ENCODE data around the gene GPHN. TPM values are rescaled to one million over a fixed set of nuclear protein-coding genes. Genes with fewer than 3 reads are reported as not detected.

The GPHN gene
- total RNA-seq, 3 donors from 2014 or later: 26.2 to 30.7 (median 28.4) TPM

DNA sequence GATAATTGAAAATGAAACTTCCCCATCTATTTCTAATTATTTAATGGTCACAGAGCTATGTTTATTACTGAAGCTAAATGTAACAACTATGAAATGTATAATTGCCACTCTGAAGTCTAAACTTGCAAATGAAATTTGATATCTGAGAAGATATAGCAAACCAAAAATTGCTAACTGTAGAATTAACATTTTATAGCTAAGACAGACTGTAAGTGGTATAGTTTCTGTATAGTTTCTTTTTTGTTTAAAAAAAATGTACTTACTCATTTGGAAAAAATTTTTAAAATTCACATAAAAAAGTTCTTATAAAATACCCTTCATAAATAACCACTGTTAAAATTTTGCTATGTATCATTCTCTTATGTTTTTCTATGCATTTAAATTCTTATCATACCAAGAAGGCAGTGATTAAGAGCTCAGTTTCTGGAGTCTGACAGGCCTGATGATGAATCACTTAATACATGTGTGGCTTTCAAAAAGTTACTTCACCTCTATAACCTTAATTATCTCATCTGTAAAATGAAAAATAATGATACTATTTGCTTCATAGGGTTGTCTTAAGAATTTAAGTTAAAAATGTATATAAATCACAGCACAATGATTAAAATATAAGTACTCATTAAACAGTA lies 466.6 kb downstream of the GPHN start:
- Mint-ChIP-seq H3K9me3 (no peaks in the 10 kb centered on the region), H3K4me3 (no peak overlapping the region), H3K27me3 (ENCODE audit: low read depth) (no peaks in the 10 kb centered on the region), H3K4me1 (ENCODE audit: low read depth) (no peaks in the 10 kb centered on the region), H3K36me3 (ENCODE audit: insufficient read depth) (peaks cover 10% of the 10 kb centered on the region)
- DNase-seq (no peak), ATAC-seq (no peak)

DNA sequence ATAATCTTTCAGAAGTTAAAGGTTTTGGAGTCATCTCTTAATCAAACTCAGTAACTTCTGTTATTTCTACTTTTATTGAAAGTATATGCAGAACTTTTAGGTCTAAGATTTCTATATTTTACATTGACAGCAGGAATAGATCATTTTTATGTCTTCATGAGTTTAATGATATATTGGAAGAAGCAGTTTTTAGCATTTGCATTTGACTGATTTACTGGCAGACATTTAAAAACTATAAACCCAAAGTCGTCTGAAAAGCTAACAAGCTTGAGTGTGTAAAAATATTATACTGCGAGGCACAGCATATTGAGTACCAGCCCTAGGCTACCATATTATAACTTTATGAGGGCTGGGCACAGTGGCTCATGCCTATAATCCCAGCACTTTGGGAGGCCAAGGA lies 467.3 kb downstream of the GPHN start:
- ATAC-seq (no peak), DNase-seq (no peak)
- H3K4me3 Mint-ChIP-seq: no peak overlapping the region
- no peaks in the 10 kb centered on the region for H3K9me3 Mint-ChIP-seq
- no peaks in the 10 kb centered on the region for H3K4me1 Mint-ChIP-seq (ENCODE audit: low read depth)
- H3K27me3 Mint-ChIP-seq (ENCODE audit: low read depth): no peaks in the 10 kb centered on the region
- H3K36me3 Mint-ChIP-seq (ENCODE audit: insufficient read depth): peaks cover 10% of the 10 kb centered on the region

DNA sequence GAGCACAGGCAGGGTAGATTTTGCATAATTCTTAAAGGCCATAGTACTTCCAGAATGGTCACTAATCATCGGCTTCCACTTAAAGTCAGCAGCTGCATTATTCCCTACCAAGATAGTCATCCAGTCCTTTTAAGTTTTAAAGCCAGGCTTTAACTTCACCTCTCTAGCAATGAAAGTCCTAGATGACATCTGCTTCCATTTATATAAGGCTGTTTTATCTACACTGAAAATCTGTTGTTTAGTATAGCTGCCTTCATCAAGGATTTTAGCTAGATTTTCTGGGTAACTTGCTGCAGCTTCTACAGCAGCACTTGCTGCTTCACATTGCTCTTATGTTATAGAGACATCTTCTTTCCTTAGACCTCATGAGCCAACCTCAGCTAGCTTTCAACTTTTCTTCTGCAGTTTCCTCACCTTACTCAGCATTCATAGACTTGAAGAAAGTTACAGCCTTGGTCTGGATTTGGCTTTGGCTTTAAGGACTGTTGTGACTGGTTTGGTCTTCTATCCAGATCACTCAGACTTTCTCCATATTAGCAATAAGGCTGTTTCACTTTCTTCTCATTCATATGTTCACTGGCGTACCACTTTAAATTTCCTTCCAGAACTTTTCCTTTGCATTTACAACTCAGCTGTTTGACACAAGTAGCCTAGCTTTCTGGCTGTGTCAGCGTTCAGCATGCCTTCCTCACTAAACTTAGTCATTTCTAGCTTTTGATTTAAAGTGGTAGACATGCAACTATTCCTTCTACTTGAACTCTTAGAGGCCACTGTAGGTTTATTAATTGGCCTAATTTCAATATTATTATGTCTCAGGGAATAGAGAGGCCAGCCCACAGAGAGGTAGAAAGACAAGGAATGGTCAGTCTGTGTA lies 471.4 kb downstream of the GPHN start:
- Mint-ChIP-seq H3K9me3 (no peaks in the 10 kb centered on the region), H3K4me1 (ENCODE audit: low read depth) (no peaks in the 10 kb centered on the region), H3K27me3 (ENCODE audit: low read depth) (no peaks in the 10 kb centered on the region), H3K4me3 (no peak overlapping the region), H3K36me3 (ENCODE audit: insufficient read depth) (peaks cover 8% of the 10 kb centered on the region)
- DNase-seq (no peak), ATAC-seq (peak; percentile 37 to 50)

DNA sequence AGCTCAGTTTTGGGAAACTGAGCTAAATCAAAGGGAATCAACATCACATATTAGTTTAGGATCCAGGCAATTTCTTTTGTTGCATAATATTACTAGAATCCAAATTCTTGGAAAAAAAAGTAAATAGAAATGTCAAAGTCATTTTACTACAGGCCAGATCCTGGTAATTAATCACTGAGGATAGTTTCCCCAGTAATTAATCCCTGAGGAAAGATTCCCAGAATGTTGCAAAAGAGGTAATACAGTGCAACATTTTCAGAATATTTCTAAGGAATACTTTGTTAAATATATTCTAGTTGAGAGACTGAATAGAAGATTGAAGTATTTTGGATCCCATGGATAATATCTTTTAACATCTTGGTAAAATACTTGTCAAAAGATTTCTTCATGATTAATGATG lies 474.3 kb downstream of the GPHN start:
- H3K27me3 Mint-ChIP-seq (ENCODE audit: low read depth): no peaks in the 10 kb centered on the region
- no peak overlapping the region for H3K4me3 Mint-ChIP-seq
- ATAC-seq (no peak), DNase-seq (no peak)
- no peaks in the 10 kb centered on the region for H3K9me3 Mint-ChIP-seq
- no peaks in the 10 kb centered on the region for H3K4me1 Mint-ChIP-seq (ENCODE audit: low read depth)
- H3K36me3 Mint-ChIP-seq (ENCODE audit: insufficient read depth): peaks cover 14% of the 10 kb centered on the region

DNA sequence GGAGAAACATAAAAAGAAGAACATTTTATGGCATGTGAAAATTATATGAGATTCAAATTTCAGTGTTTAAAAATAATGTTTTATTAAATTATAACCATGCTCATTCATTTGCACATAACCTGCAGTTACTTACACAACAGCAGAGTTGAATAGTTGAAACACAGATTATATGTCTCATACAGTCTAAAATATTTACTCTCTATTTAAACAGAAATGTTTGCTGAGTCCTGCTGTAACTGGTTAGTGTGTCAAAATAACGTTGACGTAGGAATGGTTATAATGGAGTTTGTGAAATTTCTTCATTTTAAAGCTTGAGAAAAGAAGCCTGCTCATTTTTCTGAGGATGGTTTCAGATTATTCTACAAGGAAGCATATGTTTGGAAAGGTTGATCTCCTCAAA lies 484.8 kb downstream of the GPHN start:
- Mint-ChIP-seq H3K27me3 (ENCODE audit: low read depth) (no peaks in the 10 kb centered on the region), H3K4me1 (ENCODE audit: low read depth) (no peaks in the 10 kb centered on the region), H3K36me3 (ENCODE audit: insufficient read depth) (peaks cover 12% of the 10 kb centered on the region), H3K9me3 (no peaks in the 10 kb centered on the region), H3K4me3 (no peak overlapping the region)
- no peak for ATAC-seq
- no peak for DNase-seq

DNA sequence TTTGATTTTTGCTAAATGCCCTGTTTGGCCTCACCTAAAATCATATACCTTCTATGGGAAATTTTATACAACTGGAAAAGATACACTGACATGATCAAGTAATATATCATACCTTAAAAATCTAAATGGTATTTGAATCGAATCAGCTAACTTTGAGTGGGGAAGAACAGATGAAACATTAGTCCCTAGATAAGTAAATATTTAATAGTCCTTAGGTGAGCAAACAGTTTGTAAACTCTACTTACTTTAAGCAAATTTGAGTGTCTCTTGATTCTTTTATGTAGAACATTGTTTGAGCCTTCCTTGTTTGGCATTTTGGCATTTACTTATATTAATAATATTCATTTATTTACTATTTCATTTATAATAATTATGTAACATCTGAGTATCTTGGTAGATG lies 485.6 kb downstream of the GPHN start:
- DNase-seq: no peak
- H3K4me3 Mint-ChIP-seq: no peak overlapping the region
- ATAC-seq: no peak
- no peaks in the 10 kb centered on the region for H3K4me1 Mint-ChIP-seq (ENCODE audit: low read depth)
- H3K36me3 Mint-ChIP-seq (ENCODE audit: insufficient read depth): peaks cover 11% of the 10 kb centered on the region
- H3K9me3 Mint-ChIP-seq: no peaks in the 10 kb centered on the region
- H3K27me3 Mint-ChIP-seq (ENCODE audit: low read depth): no peaks in the 10 kb centered on the region

DNA sequence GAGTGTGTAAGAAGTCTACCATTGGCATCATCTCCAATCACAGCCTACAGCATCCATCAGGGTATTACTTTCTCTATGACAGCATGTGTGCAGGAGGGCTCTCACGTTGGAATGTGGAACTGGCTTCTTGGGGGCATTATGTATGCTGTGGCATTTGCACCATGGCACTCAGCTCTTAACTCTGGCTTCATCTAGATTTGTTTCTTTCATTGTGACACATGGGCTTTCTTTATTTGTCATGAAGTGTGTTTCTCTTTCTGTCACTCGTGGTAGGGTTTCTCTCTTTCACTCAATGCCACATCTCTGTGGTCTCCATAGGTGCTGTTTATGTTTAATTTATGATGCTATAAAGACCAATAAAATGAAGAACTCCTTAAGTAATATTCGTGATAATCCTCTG lies 490.1 kb downstream of the GPHN start:
- ATAC-seq (peak; percentile 80 to 89), DNase-seq (no peak)
- no peaks in the 10 kb centered on the region for H3K4me1 Mint-ChIP-seq (ENCODE audit: low read depth)
- no peak overlapping the region for H3K4me3 Mint-ChIP-seq
- no peaks in the 10 kb centered on the region for H3K9me3 Mint-ChIP-seq
- no peaks in the 10 kb centered on the region for H3K27me3 Mint-ChIP-seq (ENCODE audit: low read depth)
- peaks cover 7% of the 10 kb centered on the region for H3K36me3 Mint-ChIP-seq (ENCODE audit: insufficient read depth)

DNA sequence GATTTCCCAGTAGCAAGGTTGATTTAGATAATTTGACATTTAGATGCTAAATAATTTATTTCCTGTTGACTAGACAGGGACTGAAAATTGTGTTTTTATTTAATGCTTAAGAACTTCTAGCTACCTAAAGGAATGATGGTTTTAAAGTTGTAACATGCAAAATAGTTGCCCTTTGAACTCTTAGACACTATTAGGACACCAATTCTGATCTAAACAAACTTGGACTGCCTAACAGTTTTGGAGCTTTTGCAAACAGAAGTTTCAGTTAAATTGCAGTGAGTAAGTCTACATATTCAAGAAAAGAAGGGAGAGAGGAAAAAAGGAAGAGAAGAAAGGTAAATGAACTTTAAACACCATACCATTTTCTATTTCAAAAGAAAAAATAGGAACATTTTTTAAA lies 492.0 kb downstream of the GPHN start:
- DNase-seq: no peak
- H3K4me1 Mint-ChIP-seq (ENCODE audit: low read depth): no peaks in the 10 kb centered on the region
- H3K27me3 Mint-ChIP-seq (ENCODE audit: low read depth): no peaks in the 10 kb centered on the region
- no peaks in the 10 kb centered on the region for H3K9me3 Mint-ChIP-seq
- ATAC-seq: no peak
- no peak overlapping the region for H3K4me3 Mint-ChIP-seq
- H3K36me3 Mint-ChIP-seq (ENCODE audit: insufficient read depth): peaks cover 9% of the 10 kb centered on the region

DNA sequence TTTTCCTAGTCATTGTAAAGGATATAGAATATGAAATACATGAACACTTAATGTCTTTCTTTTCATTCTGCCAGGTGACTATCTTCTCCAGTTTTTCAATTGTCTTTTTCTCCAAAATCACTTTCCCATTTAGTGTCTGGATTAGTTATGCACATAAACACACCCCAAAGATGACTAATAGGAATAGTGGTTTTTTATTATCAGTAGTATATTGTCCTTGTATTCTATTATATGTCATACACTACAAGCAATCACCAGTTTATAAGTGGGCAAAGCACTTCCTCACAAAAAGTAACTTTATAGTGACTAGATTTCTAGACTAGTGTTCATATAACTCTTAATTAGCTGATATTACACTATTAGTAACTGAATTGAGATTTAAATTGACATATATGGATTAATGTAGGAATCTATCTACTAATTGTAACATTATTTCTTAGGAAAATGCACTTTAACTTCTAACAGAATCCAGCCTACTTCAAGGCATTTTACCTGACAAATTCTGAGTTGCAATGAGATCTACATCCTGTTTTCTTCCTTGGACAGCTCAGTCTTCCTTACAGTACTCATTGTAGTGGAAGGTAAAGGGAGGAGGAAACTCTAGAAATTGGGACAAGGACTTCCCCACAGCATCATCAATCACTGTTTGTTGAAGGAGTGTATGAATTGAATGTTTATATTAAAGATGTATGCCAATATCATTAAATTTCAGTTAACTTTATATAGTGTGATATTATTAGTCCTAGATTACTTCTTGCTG lies 495.2 kb downstream of the GPHN start:
- H3K27me3 Mint-ChIP-seq (ENCODE audit: low read depth): no peaks in the 10 kb centered on the region
- no peaks in the 10 kb centered on the region for H3K9me3 Mint-ChIP-seq
- no peaks in the 10 kb centered on the region for H3K4me1 Mint-ChIP-seq (ENCODE audit: low read depth)
- no peak overlapping the region for H3K4me3 Mint-ChIP-seq
- peaks cover 13% of the 10 kb centered on the region for H3K36me3 Mint-ChIP-seq (ENCODE audit: insufficient read depth)
- ATAC-seq: no peak
- DNase-seq: no peak

DNA sequence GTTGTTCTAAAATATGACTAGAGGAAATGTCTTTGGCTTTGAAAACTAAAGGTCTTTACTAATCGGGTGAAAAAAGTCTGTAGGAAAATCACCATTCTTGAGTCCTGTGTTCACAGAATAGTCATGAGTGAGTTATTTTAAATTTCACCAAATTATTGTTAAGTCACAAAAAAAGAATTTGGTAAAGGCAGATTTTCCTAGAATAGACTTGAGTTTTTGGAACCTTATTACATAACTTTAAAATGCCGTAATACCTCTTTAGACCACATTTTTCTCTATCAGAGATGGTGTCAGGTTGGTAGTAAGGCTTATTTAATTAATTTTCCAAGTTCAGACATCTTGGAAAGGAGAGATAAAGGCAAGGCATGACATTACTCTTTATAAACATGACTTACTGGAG lies 496.6 kb downstream of the GPHN start:
- ATAC-seq (no peak), DNase-seq (no peak)
- Mint-ChIP-seq H3K9me3 (no peaks in the 10 kb centered on the region), H3K36me3 (ENCODE audit: insufficient read depth) (peaks cover 11% of the 10 kb centered on the region), H3K4me1 (ENCODE audit: low read depth) (no peaks in the 10 kb centered on the region), H3K4me3 (no peak overlapping the region), H3K27me3 (ENCODE audit: low read depth) (no peaks in the 10 kb centered on the region)

DNA sequence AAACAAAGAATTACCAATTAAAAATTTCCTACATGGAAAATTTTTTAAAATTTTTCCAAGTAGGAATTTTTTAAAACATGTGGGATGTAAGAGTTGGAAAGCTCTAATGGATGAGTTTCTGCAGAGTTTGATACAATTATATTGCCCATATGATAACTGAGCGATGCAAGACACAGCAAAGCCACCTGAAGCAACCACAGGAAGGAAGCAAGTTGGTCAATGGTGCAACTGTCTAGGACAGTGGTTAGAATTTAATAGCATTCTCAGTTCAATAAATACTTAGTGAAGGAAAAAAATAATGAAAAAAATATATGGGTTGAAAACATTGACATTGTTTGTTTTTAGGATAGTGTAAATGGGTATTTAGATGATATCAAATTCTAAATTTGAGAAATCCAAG lies 502.7 kb downstream of the GPHN start:
- no peaks in the 10 kb centered on the region for H3K9me3 Mint-ChIP-seq
- H3K27me3 Mint-ChIP-seq (ENCODE audit: low read depth): no peaks in the 10 kb centered on the region
- H3K36me3 Mint-ChIP-seq (ENCODE audit: insufficient read depth): peaks cover 10% of the 10 kb centered on the region
- DNase-seq (no peak), ATAC-seq (no peak)
- no peaks in the 10 kb centered on the region for H3K4me1 Mint-ChIP-seq (ENCODE audit: low read depth)
- no peak overlapping the region for H3K4me3 Mint-ChIP-seq

DNA sequence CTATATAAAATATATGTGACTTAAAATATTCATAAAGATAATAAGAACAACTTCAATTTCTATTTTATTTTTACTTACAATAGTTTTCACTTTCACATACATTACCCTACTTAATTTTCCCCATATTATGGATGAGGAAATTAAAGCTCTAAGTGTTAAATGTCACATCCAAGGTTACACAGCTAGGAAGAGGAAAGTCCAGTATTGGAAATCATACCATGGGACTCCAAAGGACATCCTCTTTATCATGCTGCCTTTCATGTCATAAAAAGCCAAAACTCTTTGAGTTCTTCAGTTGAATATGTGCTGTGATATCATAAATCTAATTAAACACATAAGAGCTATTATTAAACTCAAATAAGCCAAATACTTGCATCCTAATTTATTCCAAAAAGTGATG lies 508.9 kb downstream of the GPHN start:
- H3K4me1 Mint-ChIP-seq (ENCODE audit: low read depth): peaks cover 4% of the 10 kb centered on the region
- no peaks in the 10 kb centered on the region for H3K27me3 Mint-ChIP-seq (ENCODE audit: low read depth)
- H3K36me3 Mint-ChIP-seq (ENCODE audit: insufficient read depth): peaks cover 7% of the 10 kb centered on the region
- ATAC-seq: no peak
- no peak overlapping the region for H3K4me3 Mint-ChIP-seq
- H3K9me3 Mint-ChIP-seq: no peaks in the 10 kb centered on the region
- no peak for DNase-seq

DNA sequence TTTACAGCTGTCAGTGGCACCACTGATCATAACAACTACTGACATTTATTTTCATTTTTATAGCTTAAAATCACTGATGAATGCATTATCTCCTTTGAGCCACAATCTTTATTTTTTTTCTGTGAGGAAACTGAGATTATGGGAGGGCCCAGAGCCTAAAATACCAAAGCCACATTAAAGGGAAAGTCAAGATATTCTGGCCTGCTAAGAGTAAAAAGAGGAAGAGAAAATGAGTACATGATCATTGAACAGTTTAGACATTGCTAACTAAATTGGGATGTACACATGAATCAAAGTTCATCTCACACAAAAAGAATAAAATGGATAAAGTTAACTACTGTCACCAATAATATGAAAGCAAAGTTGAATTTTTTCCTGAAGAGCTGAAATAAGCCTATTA lies 510.8 kb downstream of the GPHN start:
- DNase-seq (no peak), ATAC-seq (no peak)
- H3K36me3 Mint-ChIP-seq (ENCODE audit: insufficient read depth): peaks cover 9% of the 10 kb centered on the region
- H3K27me3 Mint-ChIP-seq (ENCODE audit: low read depth): no peaks in the 10 kb centered on the region
- H3K9me3 Mint-ChIP-seq: no peaks in the 10 kb centered on the region
- H3K4me3 Mint-ChIP-seq: no peak overlapping the region
- peaks cover 4% of the 10 kb centered on the region for H3K4me1 Mint-ChIP-seq (ENCODE audit: low read depth)

DNA sequence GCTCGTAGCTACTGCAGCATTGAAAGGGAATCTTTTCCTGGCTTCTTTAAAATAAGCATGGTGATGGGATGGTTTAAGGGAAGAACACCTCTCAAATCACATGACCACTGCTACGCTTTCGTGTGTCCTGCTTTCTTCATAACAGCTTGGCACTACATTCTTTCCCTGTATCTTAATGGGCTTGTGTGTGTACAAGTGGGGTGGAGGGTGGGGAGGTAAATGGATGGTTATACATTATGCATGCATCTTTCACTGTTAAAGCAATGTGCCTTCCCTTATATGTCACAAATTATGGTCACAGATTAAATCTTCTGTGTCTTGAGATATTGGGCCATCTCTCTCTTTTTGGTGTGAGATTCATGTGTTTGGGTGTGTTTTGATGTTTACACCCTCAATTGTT lies 511.8 kb downstream of the GPHN start:
- peaks cover 4% of the 10 kb centered on the region for H3K4me1 Mint-ChIP-seq (ENCODE audit: low read depth)
- H3K9me3 Mint-ChIP-seq: peaks cover 5% of the 10 kb centered on the region
- peaks cover 7% of the 10 kb centered on the region for H3K36me3 Mint-ChIP-seq (ENCODE audit: insufficient read depth)
- H3K4me3 Mint-ChIP-seq: no peak overlapping the region
- no peak for DNase-seq
- ATAC-seq: no peak
- no peaks in the 10 kb centered on the region for H3K27me3 Mint-ChIP-seq (ENCODE audit: low read depth)

Data from activated T-cell treated with anti-CD3 and anti-CD28 coated beads, Interleukin-2, amount 50 U/mL, for 4 hours (primary cell).